Endothelial cell of umbilical vein (primary cell): ENCODE measurements around the gene ATF3. TPM values are rescaled to one million over a fixed set of nuclear protein-coding genes. Genes with fewer than 3 reads are reported as not detected.

Source experiments
- BruUV-seq: library from RNA; stranded (reverse); fragments of 400-500 nt; replicated peaks from 2 replicates; lab custom pipeline; 2021; lab: Mats Ljungman, UMichigan
- CTCF ChIA-PET: fragments of 300-600, 350-600 bp; sonication (Branson Sonifier 250); formaldehyde crosslinking; loops from one replicate; lab custom pipeline; 2021; ENCODE audit warnings: antibody characterized with exemption, inconsistent platforms; lab: Charles Lee
- POLR2A ChIA-PET: fragments of 300-600, 350-600 bp; sonication (Branson Sonifier 250); formaldehyde crosslinking; loops from one replicate; lab custom pipeline; 2021; ENCODE audit warnings: antibody characterized with exemption, inconsistent platforms; lab: Charles Lee
- DNase-seq: peaks from one replicate; pipeline ENCODE4 v3.0.0-alpha.2; 2011; ENCODE audit warnings: low read depth, low spot score
- FAIRE-seq: peaks from 2 replicates; lab custom pipeline; 2011; peaks lifted over from hg19 to GRCh38; lab: Jason Lieb, UNC
- H2AFZ ChIP-seq: 2 replicates; pipeline ENCODE4 v1.6.0; 2012; ENCODE audit warnings: low read depth, low read length, control low read depth, inconsistent platforms
- H3K27ac ChIP-seq: 2 replicates; pipeline ENCODE4 v1.5.1; 2011; ENCODE audit warnings: low read depth, mild to moderate bottlenecking, control low read depth, low read length, moderate library complexity; ENCODE audit not compliant: insufficient read depth
- H3K27me3 ChIP-seq, 2 experiments: 2 replicates each; pipeline versions ENCODE4 v1.6.0 to v1.6.1; 2011; ENCODE audit warnings: low read length in 2 of 2, mixed read lengths in 1 of 2; ENCODE audit not compliant: control insufficient read depth in 2 of 2, insufficient read depth in 2 of 2
- H3K36me3 ChIP-seq, 2 experiments: 2 replicates in 1 of 2; 3 replicates in 1 of 2; pipeline ENCODE4 v1.5.1; 2011; ENCODE audit warnings: low read length in 2 of 2, mild to moderate bottlenecking in 1 of 2, moderate library complexity in 1 of 2; ENCODE audit not compliant: control insufficient read depth in 2 of 2, insufficient read depth in 2 of 2; ENCODE audit errors: extremely low read depth in 1 of 2
- H3K4me1 ChIP-seq: 3 replicates; pipeline ENCODE4 v1.5.1; 2011; ENCODE audit warnings: mild to moderate bottlenecking, low read length; ENCODE audit not compliant: control insufficient read depth, insufficient read depth; ENCODE audit errors: extremely low read depth
- H3K4me2 ChIP-seq: 2 replicates; pipeline ENCODE4 v1.6.1; 2011; ENCODE audit warnings: low read length, control low read depth, mixed read lengths; ENCODE audit not compliant: insufficient read depth
- H3K4me3 ChIP-seq, 3 experiments: fragments of 200-600 bp in 1 of 3; sonication (generic), shearing (Covaris generic) in 1 of 3; replicated peaks in 1 of 3; 2 replicates each; pipeline ENCODE4 v1.5.1; 2011 to 2016; ENCODE audit warnings: control low read depth in 3 of 3, low read length in 3 of 3, mild to moderate bottlenecking in 2 of 3, inconsistent platforms in 1 of 3, low read depth in 1 of 3, moderate library complexity in 1 of 3; ENCODE audit not compliant: insufficient read depth in 1 of 3
- H3K79me2 ChIP-seq: 2 replicates; pipeline ENCODE4 v1.6.0; 2012; ENCODE audit warnings: low read length, inconsistent platforms; ENCODE audit not compliant: control insufficient read depth, insufficient read depth
- H3K9ac ChIP-seq: replicated peaks from 2 replicates; pipeline ENCODE3; 2011; ENCODE audit warnings: low read length, control low read depth; ENCODE audit not compliant: insufficient read depth; ENCODE audit errors: extremely low read depth
- H3K9me1 ChIP-seq: replicated peaks from 3 replicates; pipeline ENCODE4 v1.6.0; 2011; ENCODE audit warnings: mild to moderate bottlenecking, low read length; ENCODE audit not compliant: control insufficient read depth, insufficient read depth; ENCODE audit errors: extremely low read depth
- H3K9me3 ChIP-seq: replicated peaks from 2 replicates; pipeline ENCODE4 v1.5.1; 2012; ENCODE audit warnings: low read length, inconsistent platforms; ENCODE audit not compliant: control insufficient read depth, insufficient read depth
- H4K20me1 ChIP-seq: replicated peaks from 2 replicates; pipeline ENCODE3; 2011; ENCODE audit warnings: mild to moderate bottlenecking, low read length; ENCODE audit not compliant: control insufficient read depth, insufficient read depth; ENCODE audit errors: extremely low read depth
- CTCF ChIP-seq, 2 donors: IDR thresholded peaks; 1 replicate in 1 of 2; 2 replicates in 1 of 2; pipeline ENCODE4 v1.5.1; 2011; ENCODE audit warnings: low read length in 2 of 2, mild to moderate bottlenecking in 2 of 2, moderate library complexity in 2 of 2, control low read depth in 1 of 2, inconsistent platforms in 1 of 2, low read depth in 1 of 2; ENCODE audit not compliant: insufficient read depth in 1 of 2; ENCODE audit errors: extremely low read depth in 1 of 2
- EZH2 ChIP-seq: IDR thresholded peaks from 2 replicates; pipeline ENCODE4 v1.6.1; 2012; ENCODE audit warnings: borderline replicate concordance, low read depth, mild to moderate bottlenecking, moderate library complexity, low read length, inconsistent platforms; ENCODE audit not compliant: severe bottlenecking
- FOS ChIP-seq: IDR thresholded peaks from 2 replicates; pipeline ENCODE4 v1.6.1; 2011; ENCODE audit warnings: mild to moderate bottlenecking, low read length, moderate library complexity, borderline replicate concordance; ENCODE audit not compliant: insufficient read depth
- GATA2 ChIP-seq: IDR thresholded peaks from 2 replicates; pipeline ENCODE4 v1.7.0; 2011; ENCODE audit warnings: low read depth, mild to moderate bottlenecking, moderate library complexity, mixed read lengths, low read length; ENCODE audit not compliant: insufficient read length, insufficient read depth
- JUN ChIP-seq: IDR thresholded peaks from 2 replicates; pipeline ENCODE4 v1.6.1; 2011; ENCODE audit warnings: borderline replicate concordance, low read depth; ENCODE audit not compliant: insufficient read length, insufficient read depth
- MAX ChIP-seq: IDR thresholded peaks from 2 replicates; pipeline ENCODE4 v1.6.1; 2011; ENCODE audit not compliant: insufficient read depth, insufficient read length
- MYC ChIP-seq: IDR thresholded peaks from one replicate; pipeline ENCODE4 v1.6.1; 2011; ENCODE audit warnings: mild to moderate bottlenecking, low read depth, low read length
- POLR2A ChIP-seq: IDR thresholded peaks from 2 replicates; pipeline ENCODE4 v1.6.1; 2012; ENCODE audit warnings: low read depth, mild to moderate bottlenecking, control low read depth, low read length
- POLR2AphosphoS5 ChIP-seq: IDR thresholded peaks from 2 replicates; pipeline ENCODE4 v1.6.1; 2012; ENCODE audit warnings: low read depth, mild to moderate bottlenecking, control low read depth, low read length, moderate library complexity; ENCODE audit not compliant: insufficient read depth
- dilution Hi-C: fragments of 300-500 bp; cut with MboI; formaldehyde crosslinking; loops from one replicate; pipeline ENCODE4 v1.15.0; 2019; ENCODE audit warnings: low sequenced_read_pairs; ENCODE audit not compliant: extremely low pct_ligation_motif_present
- intact Hi-C: fragments of 100-400 bp; cut with micrococcal nuclease; formaldehyde crosslinking; loops from one replicate; pipeline ENCODE4 v1.10.0; 2022
- polyA plus RNA-seq, 4 experiments: library from polyadenylated mRNA; depleted of rRNA in 3 of 4; stranded (reverse) in 3 of 4; unstranded in 1 of 4; fragments of >200 nt; gene quantifications; 2 replicates each; pipeline versions ENCODE4 v1.2.1 to v1.2.3, GENCODE V29; 2011 to 2012; ENCODE audit warnings: missing spikeins in 1 of 4
- total RNA-seq: library from RNA; stranded (reverse); gene quantifications from 2 replicates; pipeline ENCODE4 v1.2.3, GENCODE V29; 2021

Gene ATF3
- total and polyA plus RNA-seq, 2 donors (not counting 3 experiments of a cell fraction or from before 2014, with no cell fraction given) = 6.1 to 17.1 TPM

- no peak for DNase-seq
- H3K36me3 ChIP-seq = no peaks in the 10 kb centered on the region
- no peak overlapping the region for H3K4me2 ChIP-seq
- ChIA-PET CTCF (no interaction called here), POLR2A (no interaction called here)
- H3K4me1 ChIP-seq = peaks cover 27% of the 10 kb centered on the region
- no peak overlapping the region for H3K9ac ChIP-seq
- no peak for FAIRE-seq
- no peaks in the 10 kb centered on the region for H3K9me1 ChIP-seq
- dilution Hi-C loops (no loop called here), intact Hi-C loops (no loop called here)
- H3K79me2 ChIP-seq = no peaks in the 10 kb centered on the region
- TF ChIP-seq EZH2 = no peak
- TF ChIP-seq MYC = no peak
- TF ChIP-seq CTCF (IDR thresholded peaks at IDR 0.05; ENCODE audit: extremely low read depth in 1 of 2, insufficient read depth in 1 of 2, low read depth in 1 of 2, low read length in 2 of 2) = no peak
- no peak for TF ChIP-seq POLR2A
- no peak for TF ChIP-seq MAX
- TF ChIP-seq JUN = no peak
- TF ChIP-seq GATA2 = no peak
- no peak for TF ChIP-seq FOS
- no peak for TF ChIP-seq POLR2AphosphoS5
- BruUV-seq = no TSS peak
- no peaks in the 10 kb centered on the region for H4K20me1 ChIP-seq
- no peak overlapping the region for H2AFZ ChIP-seq
- H3K9me3 ChIP-seq = no peaks in the 10 kb centered on the region
- H3K4me3 ChIP-seq = no peak overlapping the region
- H3K27me3 ChIP-seq = peaks cover 22 to 23% of the 10 kb centered on the region in 2 experiments
- H3K27ac ChIP-seq = no peak overlapping the region
Measured at GRCh38 chr1:212670301-212670700, 61.7 kb downstream of the ATF3 start.

Other genes starting within 250 kb of the ATF3 start
- gene PACC1, start 193.9 kb upstream of the ATF3 start, total RNA-seq = 18.4 and 21.0 TPM in 2 replicates
- gene PACC1, start 193.9 kb upstream of the ATF3 start, polyA plus RNA-seq = 22.3 and 27.0 TPM in 2 replicates
- 20.5 and 23.0 TPM in 2 replicates for gene NENF, start 175.8 kb upstream of the ATF3 start, total RNA-seq
- gene NENF, start 175.8 kb upstream of the ATF3 start, polyA plus RNA-seq = 19.8 and 21.6 TPM in 2 replicates
- gene BATF3, start 91.1 kb downstream of the ATF3 start, total RNA-seq = 0.25 and 1.9 TPM in 2 replicates
- gene BATF3, start 91.1 kb downstream of the ATF3 start, polyA plus RNA-seq = 0.69 and 1.3 TPM in 2 replicates
- 27.7 and 30.2 TPM in 2 replicates for gene NSL1, start 183.0 kb downstream of the ATF3 start, total RNA-seq
- gene NSL1, start 183.0 kb downstream of the ATF3 start, polyA plus RNA-seq = 15.5 and 18.9 TPM in 2 replicates
- 7.8 and 8.0 TPM in 2 replicates for gene TATDN3, start 183.1 kb downstream of the ATF3 start, total RNA-seq
- 3.5 and 4.3 TPM in 2 replicates for gene TATDN3, start 183.1 kb downstream of the ATF3 start, polyA plus RNA-seq
- not detected in 2 replicates for gene SPATA45, start 238.9 kb downstream of the ATF3 start, total RNA-seq
- gene SPATA45, start 238.9 kb downstream of the ATF3 start, polyA plus RNA-seq = not detected in 2 replicates
- 11.9 and 12.0 TPM in 2 replicates for gene FLVCR1, start 249.5 kb downstream of the ATF3 start, total RNA-seq
- 3.2 and 3.5 TPM in 2 replicates for gene FLVCR1, start 249.5 kb downstream of the ATF3 start, polyA plus RNA-seq